ENCODE measurements around the gene UBE2R2. TPM values are rescaled to one million over a fixed set of nuclear protein-coding genes. Genes with fewer than 3 reads are reported as not detected.

UBE2R2 gene
- total RNA-seq, 3 donors from 2014 or later = 21.2 to 35.0 (median 22.6) TPM

DNA sequence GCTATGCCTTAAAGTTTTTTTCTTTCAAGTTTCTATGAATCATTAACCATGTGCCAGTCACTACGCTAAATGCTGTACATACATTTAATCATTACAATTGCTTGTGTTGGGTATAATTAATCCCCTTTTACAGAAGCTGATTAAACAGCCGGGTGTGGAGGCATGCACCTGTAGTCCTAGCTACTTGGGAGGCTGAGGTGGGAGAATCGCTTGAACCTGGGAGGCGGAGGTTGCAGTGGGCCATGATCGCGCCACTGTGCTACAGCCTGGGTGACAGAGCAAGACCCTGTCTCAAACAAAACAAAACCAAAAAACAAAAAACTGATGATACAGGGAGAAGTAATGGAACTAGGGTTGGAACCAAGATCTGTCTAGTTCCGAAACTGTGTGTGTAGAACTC lies 1.2 kb upstream of the UBE2R2 start:
- Histone ChIP-seq H3K27ac (peak overlapping the region; percentile 98 to 99), H3K4me1 (peaks cover 0 to 9% of the 10 kb centered on the region in 2 donors), H3K27me3 (no peaks in the 10 kb centered on the region), H3K36me3 (no peaks in the 10 kb centered on the region), H3K9me3 (no peaks in the 10 kb centered on the region), H3K4me3 (no peak overlapping the region)
- TF ChIP-seq POLR2AphosphoS5 (IDR thresholded peaks at IDR 0.05) (no peak), POLR2A (IDR thresholded peaks at IDR 0.05) (no peak)
- TF ChIP-seq, protein P1, sequence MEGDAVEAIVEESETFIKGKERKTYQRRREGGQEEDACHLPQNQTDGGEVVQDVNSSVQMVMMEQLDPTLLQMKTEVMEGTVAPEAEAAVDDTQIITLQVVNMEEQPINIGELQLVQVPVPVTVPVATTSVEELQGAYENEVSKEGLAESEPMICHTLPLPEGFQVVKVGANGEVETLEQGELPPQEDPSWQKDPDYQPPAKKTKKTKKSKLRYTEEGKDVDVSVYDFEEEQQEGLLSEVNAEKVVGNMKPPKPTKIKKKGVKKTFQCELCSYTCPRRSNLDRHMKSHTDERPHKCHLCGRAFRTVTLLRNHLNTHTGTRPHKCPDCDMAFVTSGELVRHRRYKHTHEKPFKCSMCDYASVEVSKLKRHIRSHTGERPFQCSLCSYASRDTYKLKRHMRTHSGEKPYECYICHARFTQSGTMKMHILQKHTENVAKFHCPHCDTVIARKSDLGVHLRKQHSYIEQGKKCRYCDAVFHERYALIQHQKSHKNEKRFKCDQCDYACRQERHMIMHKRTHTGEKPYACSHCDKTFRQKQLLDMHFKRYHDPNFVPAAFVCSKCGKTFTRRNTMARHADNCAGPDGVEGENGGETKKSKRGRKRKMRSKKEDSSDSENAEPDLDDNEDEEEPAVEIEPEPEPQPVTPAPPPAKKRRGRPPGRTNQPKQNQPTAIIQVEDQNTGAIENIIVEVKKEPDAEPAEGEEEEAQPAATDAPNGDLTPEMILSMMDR (IDR thresholded peaks at IDR 0.05) = no peak
- DNase-seq (ENCODE audit: low spot score in 2 of 2) = no peak
- intact Hi-C loops (cut with DNase I; ENCODE audit: low total_unique reads) = loop anchor here (5.0 kb wide), 2 partner anchors 37 to 538 kb away; no protein-coding TSS in a partner anchor

DNA sequence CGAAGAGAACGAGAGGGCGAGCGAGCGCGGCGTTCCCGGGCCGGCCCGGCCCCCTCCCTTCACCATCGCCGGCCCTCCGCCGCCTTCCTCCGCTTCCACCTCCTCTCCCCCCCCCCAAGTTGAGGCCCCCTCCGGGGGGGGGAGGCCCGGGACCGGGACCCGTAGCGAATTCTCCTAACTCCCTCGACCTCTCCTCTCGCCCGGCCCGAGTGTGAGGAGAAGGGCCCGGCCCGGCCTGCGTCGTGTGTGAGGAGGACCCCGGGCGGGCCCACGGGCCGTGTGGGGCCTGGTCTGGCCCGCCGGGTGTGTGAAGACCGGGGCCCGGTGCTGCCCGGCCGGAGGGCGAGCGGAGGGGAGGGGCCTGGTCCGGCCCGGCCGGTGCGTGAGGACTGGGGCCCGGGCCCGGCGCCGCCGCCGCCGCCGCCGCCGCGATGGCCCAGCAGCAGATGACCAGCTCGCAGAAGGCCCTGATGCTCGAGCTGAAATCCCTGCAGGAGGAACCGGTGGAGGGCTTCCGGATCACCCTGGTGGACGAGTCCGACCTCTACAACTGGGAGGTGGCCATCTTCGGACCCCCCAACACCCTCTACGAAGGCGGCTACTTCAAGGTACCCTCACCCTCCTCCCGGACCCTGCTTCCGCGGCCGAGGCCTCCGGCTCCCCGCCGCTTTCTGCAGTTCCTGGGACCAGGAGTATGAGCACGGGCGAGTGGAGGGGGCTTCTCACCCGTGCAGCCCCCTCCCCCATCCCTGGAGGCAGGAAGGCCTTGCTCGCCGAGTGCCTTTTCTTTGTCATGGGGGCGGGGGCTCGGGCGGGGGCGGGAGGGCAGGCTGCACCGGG lies 587 bp downstream of the UBE2R2 start:
- Histone ChIP-seq H3K36me3 (no peaks in the 10 kb centered on the region), H3K4me3 (peak overlapping the region; percentile 84 to 91 (median 90)), H3K4me1 (peaks cover 0 to 9% of the 10 kb centered on the region in 2 donors), H3K27ac (peak overlapping the region; percentile 98 to 99), H3K27me3 (no peaks in the 10 kb centered on the region), H3K9me3 (no peaks in the 10 kb centered on the region)
- intact Hi-C loops (cut with DNase I; ENCODE audit: low total_unique reads) = loop anchor here (5.0 kb wide), 2 partner anchors 35 to 540 kb away; no protein-coding TSS in a partner anchor
- DNase-seq (ENCODE audit: low spot score in 2 of 2) = peak; percentile 35 to 56
- TF ChIP-seq POLR2AphosphoS5 (IDR thresholded peaks at IDR 0.05) (peak in 1 of 3 donors; percentile 4), POLR2A (IDR thresholded peaks at IDR 0.05) (no peak)
- TF ChIP-seq, protein P1 (IDR thresholded peaks at IDR 0.05) = peak in 1 of 3 donors; percentile 22

GRCh38 chr9:33818167-33818846 lies 1.3 kb downstream of the UBE2R2 start:
- Histone ChIP-seq H3K36me3 (no peaks in the 10 kb centered on the region), H3K4me3 (peak overlapping the region; percentile 84 to 91 (median 90)), H3K4me1 (peaks cover 0 to 9% of the 10 kb centered on the region in 2 donors), H3K9me3 (no peaks in the 10 kb centered on the region), H3K27me3 (no peaks in the 10 kb centered on the region), H3K27ac (peak overlapping the region; percentile 98 to 99)
- intact Hi-C loops (cut with DNase I; ENCODE audit: low total_unique reads) = loop anchor here (5.0 kb wide), 2 partner anchors 34 to 541 kb away; no protein-coding TSS in a partner anchor
- peak in 1 of 3 donors; percentile 13 for TF ChIP-seq POLR2AphosphoS5 (IDR thresholded peaks at IDR 0.05)
- TF ChIP-seq, protein P1 (IDR thresholded peaks at IDR 0.05) = no peak
- peak in 1 of 2 donors; percentile 45 for DNase-seq (ENCODE audit: low spot score in 2 of 2)

DNA sequence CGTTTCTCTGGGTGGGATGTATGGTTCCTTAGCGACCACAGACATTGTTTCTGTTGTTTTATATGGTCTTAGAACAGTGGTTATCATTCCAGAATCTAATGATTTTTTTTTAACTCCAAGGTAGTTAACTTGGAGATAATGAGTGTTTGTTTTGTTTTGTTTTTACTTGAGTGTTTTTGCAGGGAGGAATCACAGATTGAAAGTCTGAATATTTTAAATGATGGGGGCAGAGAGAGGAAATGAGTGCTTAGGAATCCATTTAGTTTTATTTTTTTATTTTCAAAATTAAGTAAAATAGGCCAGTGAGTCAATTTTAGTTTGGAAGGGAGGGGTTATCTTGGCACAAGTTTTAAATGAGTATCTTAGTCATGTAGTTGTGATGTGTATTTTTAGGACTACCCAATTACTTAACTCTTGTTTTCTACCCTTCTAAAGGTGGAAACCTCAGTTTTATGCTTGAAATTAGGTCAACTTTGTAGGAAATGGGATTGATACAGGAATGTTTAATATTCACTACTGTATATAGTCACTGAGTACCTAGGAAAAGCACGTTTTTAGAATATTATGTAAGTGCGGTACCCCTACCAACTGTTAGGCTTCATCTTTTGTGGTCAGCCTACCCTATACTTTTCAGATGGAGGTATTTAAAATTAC lies 2.0 kb downstream of the UBE2R2 start:
- DNase-seq (ENCODE audit: low spot score in 2 of 2) = no peak
- Histone ChIP-seq H3K27me3 (no peaks in the 10 kb centered on the region), H3K4me3 (peak overlapping the region; percentile 84 to 91 (median 90)), H3K9me3 (no peaks in the 10 kb centered on the region), H3K4me1 (peaks cover 0 to 6% of the 10 kb centered on the region in 2 donors), H3K36me3 (no peaks in the 10 kb centered on the region), H3K27ac (peak overlapping the region; percentile 98 to 99)
- intact Hi-C loops (cut with DNase I; ENCODE audit: low total_unique reads) = loop anchor here (5.0 kb wide), 2 partner anchors 33 to 542 kb away; no protein-coding TSS in a partner anchor
- no peak for TF ChIP-seq POLR2A (IDR thresholded peaks at IDR 0.05)
- no peak for TF ChIP-seq POLR2AphosphoS5 (IDR thresholded peaks at IDR 0.05)
- TF ChIP-seq, protein P1 (IDR thresholded peaks at IDR 0.05) = no peak

All from breast epithelium (tissue), 4 donors.